ENCODE data around the gene PRPF40A.

DNA sequence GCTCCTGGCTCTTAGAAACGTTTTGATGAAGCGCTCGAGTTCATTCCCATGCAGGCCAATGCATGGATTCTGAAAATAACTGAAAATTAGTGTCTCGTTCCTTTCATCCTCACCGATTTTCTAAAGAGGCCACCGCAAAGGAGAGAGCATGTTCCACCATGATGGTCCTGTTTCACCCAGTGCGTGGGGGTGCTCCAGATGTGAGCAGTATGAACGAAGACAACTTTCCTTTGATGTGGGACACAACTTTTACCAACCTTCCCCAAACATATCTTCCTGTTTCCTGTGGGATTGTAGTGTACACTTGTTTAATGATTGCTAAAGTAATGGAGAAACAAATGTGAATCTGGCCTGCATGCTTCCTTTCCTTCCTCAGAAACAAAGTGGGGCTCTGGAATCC is 114.5 kb downstream of the PRPF40A start:
- TF ChIP-seq, protein P1, sequence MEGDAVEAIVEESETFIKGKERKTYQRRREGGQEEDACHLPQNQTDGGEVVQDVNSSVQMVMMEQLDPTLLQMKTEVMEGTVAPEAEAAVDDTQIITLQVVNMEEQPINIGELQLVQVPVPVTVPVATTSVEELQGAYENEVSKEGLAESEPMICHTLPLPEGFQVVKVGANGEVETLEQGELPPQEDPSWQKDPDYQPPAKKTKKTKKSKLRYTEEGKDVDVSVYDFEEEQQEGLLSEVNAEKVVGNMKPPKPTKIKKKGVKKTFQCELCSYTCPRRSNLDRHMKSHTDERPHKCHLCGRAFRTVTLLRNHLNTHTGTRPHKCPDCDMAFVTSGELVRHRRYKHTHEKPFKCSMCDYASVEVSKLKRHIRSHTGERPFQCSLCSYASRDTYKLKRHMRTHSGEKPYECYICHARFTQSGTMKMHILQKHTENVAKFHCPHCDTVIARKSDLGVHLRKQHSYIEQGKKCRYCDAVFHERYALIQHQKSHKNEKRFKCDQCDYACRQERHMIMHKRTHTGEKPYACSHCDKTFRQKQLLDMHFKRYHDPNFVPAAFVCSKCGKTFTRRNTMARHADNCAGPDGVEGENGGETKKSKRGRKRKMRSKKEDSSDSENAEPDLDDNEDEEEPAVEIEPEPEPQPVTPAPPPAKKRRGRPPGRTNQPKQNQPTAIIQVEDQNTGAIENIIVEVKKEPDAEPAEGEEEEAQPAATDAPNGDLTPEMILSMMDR (IDR thresholded peaks at IDR 0.05; ENCODE audit: insufficient read depth, low read length), result no peak
- TF ChIP-seq POLR2AphosphoS5 (IDR thresholded peaks at IDR 0.05; ENCODE audit: low read depth), result no peak
- TF ChIP-seq, protein P2, sequence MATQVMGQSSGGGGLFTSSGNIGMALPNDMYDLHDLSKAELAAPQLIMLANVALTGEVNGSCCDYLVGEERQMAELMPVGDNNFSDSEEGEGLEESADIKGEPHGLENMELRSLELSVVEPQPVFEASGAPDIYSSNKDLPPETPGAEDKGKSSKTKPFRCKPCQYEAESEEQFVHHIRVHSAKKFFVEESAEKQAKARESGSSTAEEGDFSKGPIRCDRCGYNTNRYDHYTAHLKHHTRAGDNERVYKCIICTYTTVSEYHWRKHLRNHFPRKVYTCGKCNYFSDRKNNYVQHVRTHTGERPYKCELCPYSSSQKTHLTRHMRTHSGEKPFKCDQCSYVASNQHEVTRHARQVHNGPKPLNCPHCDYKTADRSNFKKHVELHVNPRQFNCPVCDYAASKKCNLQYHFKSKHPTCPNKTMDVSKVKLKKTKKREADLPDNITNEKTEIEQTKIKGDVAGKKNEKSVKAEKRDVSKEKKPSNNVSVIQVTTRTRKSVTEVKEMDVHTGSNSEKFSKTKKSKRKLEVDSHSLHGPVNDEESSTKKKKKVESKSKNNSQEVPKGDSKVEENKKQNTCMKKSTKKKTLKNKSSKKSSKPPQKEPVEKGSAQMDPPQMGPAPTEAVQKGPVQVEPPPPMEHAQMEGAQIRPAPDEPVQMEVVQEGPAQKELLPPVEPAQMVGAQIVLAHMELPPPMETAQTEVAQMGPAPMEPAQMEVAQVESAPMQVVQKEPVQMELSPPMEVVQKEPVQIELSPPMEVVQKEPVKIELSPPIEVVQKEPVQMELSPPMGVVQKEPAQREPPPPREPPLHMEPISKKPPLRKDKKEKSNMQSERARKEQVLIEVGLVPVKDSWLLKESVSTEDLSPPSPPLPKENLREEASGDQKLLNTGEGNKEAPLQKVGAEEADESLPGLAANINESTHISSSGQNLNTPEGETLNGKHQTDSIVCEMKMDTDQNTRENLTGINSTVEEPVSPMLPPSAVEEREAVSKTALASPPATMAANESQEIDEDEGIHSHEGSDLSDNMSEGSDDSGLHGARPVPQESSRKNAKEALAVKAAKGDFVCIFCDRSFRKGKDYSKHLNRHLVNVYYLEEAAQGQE (IDR thresholded peaks at IDR 0.05; ENCODE audit: insufficient replicate concordance, low read depth), result no peak
